ENCODE measurements around the gene GPR143.

Gene GPR143

DNA sequence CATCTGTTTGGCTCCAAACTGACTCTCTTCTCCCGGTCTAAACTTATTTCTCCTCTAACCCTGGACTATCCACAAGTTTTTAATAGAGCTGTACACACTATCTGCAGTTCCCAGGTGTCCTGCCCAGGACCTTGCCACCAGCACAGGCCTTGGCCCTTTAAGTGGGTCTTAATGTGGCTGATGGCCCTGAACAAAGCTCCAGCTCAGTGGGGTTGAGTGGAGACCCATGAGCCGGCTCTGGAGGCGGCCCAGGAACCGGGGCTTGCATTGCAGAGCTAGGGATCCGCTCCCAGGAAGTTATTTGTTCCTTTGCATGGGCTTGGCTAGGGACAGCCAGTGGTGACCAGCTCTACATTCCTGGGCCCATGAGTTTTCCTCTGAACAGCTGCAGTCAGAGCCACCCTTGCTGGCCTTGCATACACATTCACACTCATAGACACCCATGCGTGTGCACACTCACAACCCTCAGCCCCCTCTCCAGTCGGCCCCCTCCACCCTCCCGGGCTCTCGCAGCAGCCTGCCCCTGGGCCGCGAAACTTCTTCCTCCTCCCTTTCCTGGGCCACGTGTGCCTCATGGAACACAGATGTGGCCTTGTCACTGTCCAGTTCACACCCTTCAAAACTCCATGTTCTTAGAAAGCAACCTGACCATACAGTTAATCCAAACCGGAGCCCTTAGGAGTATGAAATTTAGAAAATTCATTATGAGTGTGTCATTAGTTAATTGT is 58.2 kb downstream of the GPR143 start:
- no peak for DNase-seq

DNA sequence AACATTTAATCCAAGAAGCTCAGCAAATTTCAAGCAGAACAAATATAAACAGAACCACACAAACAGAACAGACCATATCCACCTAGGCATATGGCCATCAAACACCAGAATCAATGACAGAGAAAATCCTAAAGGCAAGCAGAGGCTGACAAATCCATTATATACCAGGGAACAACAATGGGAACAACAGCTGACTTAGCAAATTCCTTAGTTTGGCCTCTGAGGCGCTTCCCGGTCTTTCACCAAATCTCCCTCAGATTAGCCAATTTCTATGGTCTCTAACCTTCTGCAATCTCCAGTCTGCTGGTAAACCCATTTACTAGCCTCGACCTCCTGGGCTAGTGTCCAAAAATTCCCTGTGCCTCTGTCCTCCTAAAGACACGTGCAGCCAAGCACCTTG is 59.2 kb downstream of the GPR143 start:
- DNase-seq: no peak

DNA sequence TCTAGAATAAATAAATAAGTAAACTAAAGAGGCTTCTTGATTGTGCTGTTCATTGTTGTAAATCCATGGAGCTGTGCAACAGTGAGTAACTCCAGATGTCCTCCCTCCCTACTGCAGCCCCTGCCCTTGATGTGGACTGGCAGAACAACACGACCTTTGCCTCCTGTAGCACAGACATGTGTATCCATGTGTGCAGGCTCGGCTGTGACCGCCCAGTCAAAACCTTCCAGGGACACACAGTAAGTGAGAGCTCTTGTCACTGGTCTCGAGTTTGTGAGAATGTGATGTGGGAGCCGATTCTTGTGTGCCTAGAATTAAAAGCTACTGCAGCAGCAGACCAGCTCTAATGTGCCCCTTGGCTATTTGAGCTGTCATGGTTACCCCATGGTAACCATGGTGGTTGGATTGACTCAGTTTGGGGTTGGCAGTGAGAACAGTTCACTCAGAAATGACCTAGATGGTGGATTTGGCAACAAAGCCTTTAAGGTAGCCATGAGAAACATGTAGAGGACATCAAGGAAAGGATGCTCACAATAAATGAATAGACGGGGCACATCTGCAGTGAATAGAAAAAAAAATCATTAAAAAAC is 60.7 kb downstream of the GPR143 start:
- DNase-seq: no peak

DNA sequence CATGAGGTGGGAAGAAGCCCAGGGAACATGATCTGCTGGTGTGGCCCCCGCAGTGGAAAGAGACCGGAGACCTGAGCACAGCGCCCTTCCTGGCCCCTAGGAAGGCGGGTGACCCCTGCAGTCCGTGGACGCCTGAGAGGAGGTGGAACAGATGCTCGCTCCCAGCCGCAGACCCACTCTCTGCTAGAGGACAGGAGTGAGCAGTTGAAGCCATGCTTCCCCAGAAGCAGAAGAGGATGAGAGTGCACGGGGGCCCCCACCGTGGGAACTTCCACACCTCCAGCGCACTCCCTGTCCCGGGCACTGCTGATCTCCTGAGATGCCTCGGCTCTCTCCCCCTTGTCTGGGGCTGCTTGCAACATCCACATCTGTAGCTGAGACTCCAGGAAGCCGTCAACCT is 62.2 kb downstream of the GPR143 start:
- no peak for DNase-seq

DNA sequence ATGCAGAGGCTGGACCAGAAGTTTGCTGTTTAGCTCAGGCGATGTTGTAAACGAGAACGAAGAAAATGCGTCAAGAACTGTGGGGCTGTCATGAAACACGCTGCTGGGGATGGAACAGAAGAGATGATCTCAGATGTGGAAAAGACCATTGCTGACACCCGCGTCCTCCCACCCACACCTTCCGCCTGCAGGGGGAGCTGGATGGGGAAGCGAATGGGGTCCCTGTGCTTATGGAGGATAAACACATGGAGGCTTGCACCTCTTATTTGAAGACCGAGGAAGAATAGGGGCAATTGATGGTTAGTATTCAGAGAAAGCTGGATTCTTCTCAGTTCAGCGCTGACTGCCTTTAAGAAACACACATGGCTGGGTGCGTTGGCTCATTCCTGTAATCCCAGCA is 63.9 kb downstream of the GPR143 start:
- no peak for DNase-seq

DNA sequence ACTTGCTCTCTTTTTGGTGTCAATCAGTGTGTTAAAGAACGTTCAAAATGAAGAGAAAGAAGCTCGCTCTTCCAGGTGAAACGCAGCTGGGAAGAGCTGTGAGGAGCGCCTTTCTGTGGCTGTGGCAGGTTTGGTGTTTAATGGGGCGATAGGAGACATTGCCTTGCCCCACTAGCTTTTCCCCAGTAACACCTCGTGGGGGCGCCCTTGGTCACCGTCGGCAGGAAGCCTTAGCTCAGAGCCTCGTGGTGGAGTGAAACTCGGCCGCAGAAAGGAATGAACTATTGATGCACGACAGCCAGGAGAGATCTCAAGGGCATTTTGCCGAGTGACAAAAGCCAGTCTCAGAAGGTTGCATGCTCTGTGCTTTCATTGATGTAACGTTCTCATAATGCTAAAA is 65.1 kb downstream of the GPR143 start:
- DNase-seq: no peak

DNA sequence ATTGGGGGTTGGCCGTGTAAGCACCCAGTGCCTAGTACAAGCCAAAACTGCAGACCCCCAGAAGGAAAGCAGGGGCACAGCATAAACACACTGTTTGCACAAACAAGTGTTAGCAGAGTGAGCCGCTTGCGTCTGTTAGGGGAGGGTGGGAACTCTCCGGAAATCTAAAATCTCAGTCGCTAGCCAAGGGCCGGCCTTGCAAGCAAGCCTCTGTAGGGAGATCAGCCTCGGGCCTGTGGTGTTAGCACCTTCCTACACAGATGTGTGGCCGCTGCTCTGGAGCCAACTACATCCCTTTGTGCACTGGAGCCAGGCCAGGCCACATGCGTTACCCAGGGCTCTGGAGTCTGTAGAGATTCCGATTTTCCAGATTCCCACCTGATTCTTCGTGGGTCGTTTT is 67.1 kb downstream of the GPR143 start:
- no peak for DNase-seq

DNA sequence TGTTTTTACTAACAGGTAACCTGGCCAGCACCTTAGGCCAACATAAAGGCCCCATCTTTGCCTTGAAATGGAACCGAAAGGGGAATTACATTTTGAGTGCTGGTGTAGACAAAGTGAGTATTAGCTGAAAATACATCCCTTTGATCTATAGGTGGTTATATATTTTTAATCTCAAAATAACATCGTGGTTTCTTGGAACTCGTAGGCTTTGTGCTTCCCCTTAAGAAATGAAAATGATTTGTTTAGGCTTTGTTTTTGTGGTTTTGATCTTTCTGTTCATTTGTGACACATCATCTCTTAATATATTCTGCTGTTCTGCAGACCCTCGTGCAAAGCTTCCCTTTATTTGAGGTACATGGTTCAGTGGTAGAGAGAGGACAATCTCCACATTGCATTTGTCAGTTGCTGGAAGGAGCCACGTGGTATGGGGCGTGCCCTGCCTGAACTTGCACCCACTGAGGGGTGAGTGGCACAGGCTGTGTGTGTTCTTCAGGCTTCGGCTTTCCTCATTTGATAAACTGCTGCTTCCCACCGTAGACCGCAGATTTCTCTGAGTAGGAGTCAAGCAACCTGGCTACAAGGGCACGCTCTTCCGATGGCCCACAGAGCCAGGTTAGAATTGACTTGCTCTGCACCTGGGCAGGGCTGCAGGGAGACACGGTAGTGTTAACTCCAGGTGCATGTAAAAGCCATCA is 72.2 kb downstream of the GPR143 start:
- DNase-seq: no peak

DNA sequence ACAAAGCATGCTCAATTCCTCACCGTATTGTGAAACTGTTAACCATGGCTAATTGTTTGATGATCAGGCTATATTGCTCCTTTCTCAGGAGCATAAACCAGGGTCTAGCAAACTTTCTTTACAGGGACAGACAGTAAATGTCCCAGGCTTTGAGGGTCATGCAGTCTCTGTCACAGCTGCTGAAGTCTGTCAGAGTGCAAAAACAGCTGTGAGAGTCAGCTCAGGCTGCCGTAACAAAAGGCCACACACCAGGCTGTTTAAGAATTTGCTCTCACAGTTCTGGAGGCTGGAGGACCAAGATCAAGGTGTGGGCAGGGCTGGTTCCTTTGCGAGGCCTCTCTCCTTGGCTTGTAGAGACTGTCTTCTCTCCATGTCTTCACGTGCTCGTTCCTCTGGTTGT is 75.6 kb downstream of the GPR143 start:
- no peak for DNase-seq

DNA sequence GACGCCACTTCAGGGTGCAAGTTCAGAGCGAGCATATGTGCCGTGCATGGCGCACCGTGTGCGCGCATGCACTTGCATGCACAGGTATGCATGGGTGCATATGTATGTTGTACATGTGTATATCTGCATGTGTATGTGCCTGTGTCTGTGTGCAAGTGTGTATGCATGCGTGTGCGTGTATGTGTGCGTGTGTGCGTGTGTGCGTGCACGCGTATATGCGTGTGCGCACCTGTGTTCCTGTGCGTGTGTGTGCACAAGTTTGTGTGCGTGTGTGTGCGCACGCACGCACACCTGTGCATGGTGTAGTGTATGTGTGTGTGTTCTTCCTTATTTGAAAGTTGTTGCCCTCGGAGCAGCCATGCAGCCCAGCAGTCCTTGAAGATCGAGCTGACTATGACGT is 76.8 kb downstream of the GPR143 start:
- no peak for DNase-seq

DNA sequence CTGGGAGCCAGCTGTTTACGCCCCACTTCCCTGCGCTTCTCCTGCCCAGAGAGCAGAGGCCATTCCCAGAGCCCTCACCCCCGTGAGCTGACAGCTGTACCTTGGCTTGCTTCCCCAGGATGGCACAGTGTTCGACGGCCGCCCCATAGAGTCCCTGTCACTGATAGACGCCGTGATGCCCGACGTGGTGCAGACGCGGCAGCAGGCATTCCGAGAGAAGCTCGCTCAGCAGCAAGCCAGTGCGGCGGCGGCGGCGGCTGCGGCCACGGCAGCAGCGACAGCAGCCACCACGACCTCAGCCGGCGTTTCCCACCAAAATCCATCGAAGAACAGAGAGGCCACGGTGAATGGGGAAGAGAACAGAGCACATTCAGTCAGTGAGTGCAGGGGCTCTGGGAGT is 77.7 kb downstream of the GPR143 start:
- DNase-seq: no peak

DNA sequence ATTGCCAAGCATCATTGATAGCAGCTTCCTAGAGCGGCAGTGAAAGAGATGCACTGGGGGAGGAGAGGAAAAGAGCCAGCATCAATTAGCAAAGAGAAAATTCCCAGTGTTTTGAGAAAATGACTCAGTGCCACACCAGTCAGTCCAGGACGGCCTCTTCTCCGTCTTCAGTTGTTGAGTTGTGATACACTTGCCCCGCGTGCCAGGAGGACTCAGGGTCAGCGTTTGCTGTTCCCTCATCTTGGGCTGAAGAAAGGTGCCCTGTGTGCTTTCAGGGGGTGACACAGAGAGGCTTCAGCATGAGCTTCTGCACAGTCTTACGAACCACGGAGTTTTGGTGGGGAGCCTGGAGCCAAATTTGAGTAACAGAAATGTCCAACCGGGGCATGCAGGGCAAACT is 82.3 kb downstream of the GPR143 start:
- DNase-seq: no peak

DNA sequence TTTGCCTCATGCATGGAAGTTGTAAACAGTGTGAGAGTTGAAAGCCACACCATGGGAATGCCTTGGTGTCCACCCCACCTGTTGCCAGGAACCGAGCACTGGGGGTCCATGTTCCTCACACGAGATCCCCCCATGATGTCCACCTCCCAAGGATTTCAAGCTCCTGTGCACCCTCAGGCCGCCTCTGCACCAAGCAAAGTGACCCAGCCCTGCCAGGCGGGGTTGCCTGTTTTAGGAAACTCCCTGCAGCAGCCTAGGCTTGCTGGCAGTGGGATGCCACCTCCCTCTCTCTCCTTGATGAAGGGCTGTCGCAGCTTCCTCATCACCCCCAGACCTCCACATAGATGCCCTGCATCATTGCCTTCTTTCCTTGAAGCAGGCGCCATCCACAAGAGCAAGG is 82.8 kb downstream of the GPR143 start:
- DNase-seq: no peak

DNA sequence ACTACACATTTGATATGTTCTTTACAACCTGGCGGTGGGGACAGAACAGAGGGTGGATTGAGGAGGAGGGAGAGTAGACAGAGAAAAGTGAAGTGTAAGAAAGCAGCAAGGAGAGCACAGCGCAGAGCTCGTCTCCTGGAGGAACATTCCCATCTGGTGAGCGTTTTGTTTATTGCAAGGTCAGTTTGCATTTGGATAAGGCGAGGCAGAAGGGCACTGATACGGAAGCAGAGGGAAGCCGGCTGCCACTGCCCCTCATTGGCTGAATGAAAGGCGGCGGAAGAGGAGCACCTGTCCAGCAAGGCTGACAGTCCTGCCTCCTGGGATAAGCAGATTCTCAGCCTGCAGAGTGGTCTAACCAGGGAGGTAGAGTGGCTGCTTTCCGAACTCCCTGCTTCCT is 83.2 kb downstream of the GPR143 start:
- no peak for DNase-seq

DNA sequence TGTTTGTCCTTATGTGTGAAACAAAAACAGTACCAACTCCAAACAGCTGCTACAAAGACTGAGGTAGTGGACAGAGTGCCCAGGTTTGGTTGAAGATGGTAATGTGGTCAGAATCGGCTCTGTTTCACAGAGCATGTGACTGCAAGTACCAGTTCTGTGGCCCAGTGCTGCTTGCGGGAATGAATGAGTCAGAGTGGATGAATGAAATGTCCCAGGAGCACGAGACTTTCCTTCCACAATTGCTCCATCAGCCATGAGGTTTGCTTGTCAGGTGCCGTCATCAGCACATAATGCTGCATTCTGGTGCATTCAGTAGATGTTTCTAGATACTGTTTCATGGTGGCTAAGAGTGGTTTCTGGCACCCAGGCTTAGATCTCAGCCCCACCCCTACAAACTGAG is 84.2 kb downstream of the GPR143 start:
- no peak for DNase-seq

DNA sequence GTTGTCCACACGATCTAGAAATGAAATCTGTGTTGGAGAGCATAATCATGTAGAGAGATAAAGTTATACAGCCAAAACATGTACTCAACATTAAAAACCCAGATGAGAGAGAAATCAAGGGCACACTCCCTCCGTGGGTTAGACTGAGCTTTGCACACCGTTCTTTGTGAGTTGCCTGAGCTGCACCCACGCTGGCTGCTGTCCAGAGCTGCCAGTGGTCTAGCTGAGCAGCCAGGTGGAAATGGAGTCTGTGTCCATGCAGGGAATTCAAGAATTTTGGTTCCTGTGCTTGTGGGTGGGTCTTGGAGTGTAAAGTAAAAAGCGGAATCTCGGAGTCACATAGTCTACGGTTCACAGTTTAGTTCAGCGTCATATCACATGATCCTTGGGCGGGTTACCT is 84.6 kb downstream of the GPR143 start:
- no peak for DNase-seq

DNA sequence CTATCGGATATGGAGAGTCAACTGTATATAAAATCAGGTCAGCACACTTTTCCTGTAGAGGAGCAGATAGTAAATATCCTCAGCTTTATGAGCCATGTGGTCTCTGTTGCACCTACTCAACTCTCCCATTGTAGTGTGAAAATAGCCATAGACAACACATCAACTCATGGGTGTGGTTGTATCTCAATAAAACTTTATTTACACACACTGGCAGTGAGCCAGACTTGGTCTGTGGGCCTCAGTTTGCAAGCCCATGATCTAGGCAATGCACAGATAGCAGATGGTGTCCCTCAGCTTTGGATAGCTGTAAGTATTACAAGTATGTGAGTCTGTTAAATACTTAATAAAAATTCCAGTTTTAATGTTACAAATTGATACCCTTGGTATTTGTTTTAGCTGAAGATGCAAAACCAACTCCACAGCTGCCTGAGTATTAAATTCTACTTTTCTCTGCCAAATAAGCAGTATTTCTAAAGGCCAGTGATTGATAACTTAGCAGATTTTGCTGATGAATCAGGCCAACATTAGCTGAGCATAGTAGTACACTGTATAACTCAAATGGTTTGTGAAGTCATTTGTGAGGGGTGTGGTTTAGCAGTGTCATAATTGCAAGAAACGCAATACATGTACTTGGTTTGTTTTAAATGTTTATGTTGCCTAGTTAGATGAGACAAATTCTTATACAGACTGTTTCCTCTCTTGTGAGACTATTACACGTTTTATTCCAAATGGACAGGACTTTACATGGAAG is 87.3 kb downstream of the GPR143 start:
- DNase-seq: no peak

DNA sequence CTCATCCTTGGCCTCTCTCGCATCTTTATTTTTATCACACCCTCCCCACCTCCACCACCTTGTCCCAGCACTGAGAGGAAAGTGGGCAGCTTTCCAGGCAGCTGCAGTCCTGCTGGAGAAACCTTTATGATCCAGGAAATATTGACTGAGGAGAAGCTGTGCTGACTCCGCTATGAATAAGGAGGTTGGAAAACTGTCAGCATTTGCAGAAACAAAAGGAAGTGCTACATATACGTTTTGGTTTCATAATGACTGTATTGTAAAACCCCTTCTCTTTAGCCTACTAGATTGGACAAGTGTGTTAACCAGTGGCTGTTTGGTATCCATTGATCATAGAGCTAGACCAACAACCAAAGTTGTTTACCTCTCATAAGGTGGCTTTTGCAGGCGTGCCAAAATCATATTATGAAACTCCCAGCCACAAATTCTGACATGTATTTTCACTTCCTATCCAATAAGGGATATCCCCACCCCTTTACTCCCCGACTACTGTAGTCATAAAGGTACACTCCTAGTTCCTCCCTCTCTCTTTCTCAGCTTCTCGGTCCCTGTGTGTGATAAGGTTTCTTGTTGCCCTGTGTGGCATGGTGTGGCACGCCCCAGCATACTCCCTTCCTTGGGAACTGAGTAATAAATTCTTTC is 88.4 kb downstream of the GPR143 start:
- DNase-seq: no peak

DNA sequence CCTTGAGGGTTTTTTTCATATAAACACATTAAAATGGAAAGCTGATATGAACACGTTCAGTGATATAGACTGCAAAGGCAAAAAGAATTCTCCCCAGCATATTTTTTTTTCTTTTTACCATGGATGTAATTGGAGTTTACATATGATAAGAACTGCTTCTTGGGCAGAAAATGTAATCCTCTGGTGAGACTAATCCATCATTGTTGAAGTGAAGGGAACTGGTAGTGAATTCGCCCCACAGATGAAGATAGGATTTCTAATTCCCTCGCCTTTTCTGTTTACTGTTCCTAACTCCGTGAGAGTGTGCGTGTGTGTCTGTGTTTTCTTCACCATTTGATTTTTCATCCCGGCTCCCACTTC is 88.9 kb downstream of the GPR143 start:
- no peak for DNase-seq

DNA sequence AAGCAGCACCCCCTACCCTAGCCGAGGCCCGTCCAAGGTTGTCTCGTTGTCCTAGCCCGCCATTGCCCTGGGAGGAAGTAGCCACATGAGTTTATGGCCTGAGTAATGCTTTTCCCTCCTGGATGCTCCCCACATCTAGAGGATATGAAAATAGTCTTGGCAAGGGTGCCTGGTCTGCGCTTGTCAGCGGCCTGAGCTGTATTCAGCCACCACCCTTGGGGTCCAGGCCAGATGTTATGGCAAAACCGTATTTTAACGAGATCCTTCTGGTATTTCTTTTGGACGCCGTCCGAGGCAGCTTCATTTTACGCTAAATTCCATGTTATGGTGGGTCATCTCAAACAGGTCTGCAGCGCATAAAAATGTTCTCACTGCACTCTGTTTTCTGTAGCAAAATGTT is 89.3 kb downstream of the GPR143 start:
- no peak for DNase-seq
